ENCODE measurements around the gene PACSIN2. TPM values are rescaled to one million over a fixed set of nuclear protein-coding genes. Genes with fewer than 3 reads are reported as not detected.
"Not testable (repeated sequence)": the region's sequence is repeated elsewhere in the genome, so short reads cannot be mapped to it uniquely, and the experiment has no call there.

The PACSIN2 gene
- total RNA-seq, 1 experiment from 2014 or later, result 175 TPM

GRCh38 chr22:42959576-42960509 lies 55.1 kb downstream of the PACSIN2 start:
- in situ Hi-C loops (cut with HindIII; ENCODE audit: low pct_unique_long_range_greater_than_20kb, low sequenced_read_pairs), result no loop called here

GRCh38 chr22:42958937-42959336 lies 56.0 kb downstream of the PACSIN2 start:
- DNase-seq (ENCODE audit: low read depth), result no peak
- in situ Hi-C loops (cut with HindIII; ENCODE audit: low pct_unique_long_range_greater_than_20kb, low sequenced_read_pairs), result no loop called here

More at GRCh38 chr22:42959576-42960509, 55.1 kb downstream of the PACSIN2 start:
- DNase-seq (ENCODE audit: low read depth), result peak; percentile 80

- in situ Hi-C loops (cut with HindIII; ENCODE audit: low pct_unique_long_range_greater_than_20kb, low sequenced_read_pairs), result no loop called here
- DNase-seq (ENCODE audit: low read depth), result no peak
These were observed 57.0 kb downstream of the PACSIN2 start for GRCh38 chr22:42957958-42958357.

- in situ Hi-C loops (cut with HindIII; ENCODE audit: low pct_unique_long_range_greater_than_20kb, low sequenced_read_pairs), result no loop called here
- no peak for DNase-seq (ENCODE audit: low read depth)
These were observed 57.4 kb downstream of the PACSIN2 start for GRCh38 chr22:42957544-42957943.

- no peak for DNase-seq (ENCODE audit: low read depth)
- in situ Hi-C loops (cut with HindIII; ENCODE audit: low pct_unique_long_range_greater_than_20kb, low sequenced_read_pairs), result no loop called here
These were observed 59.1 kb downstream of the PACSIN2 start for GRCh38 chr22:42955848-42956247.

GRCh38 chr22:42955087-42955635 lies 59.8 kb downstream of the PACSIN2 start:
- in situ Hi-C loops (cut with HindIII; ENCODE audit: low pct_unique_long_range_greater_than_20kb, low sequenced_read_pairs), result no loop called here
- no peak for DNase-seq (ENCODE audit: low read depth)

GRCh38 chr22:42953751-42954150 lies 61.2 kb downstream of the PACSIN2 start:
- in situ Hi-C loops (cut with HindIII; ENCODE audit: low pct_unique_long_range_greater_than_20kb, low sequenced_read_pairs); DNase-seq (ENCODE audit: low read depth): not testable (repeated sequence)

- no peak for DNase-seq (ENCODE audit: low read depth)
- in situ Hi-C loops (cut with HindIII; ENCODE audit: low pct_unique_long_range_greater_than_20kb, low sequenced_read_pairs), result no loop called here
These were observed 63.7 kb downstream of the PACSIN2 start for GRCh38 chr22:42951093-42951710.

GRCh38 chr22:42950281-42950680 lies 64.7 kb downstream of the PACSIN2 start:
- no peak for DNase-seq (ENCODE audit: low read depth)
- in situ Hi-C loops (cut with HindIII; ENCODE audit: low pct_unique_long_range_greater_than_20kb, low sequenced_read_pairs), result no loop called here

- in situ Hi-C loops (cut with HindIII; ENCODE audit: low pct_unique_long_range_greater_than_20kb, low sequenced_read_pairs), result no loop called here
- no peak for DNase-seq (ENCODE audit: low read depth)
These were observed 65.8 kb downstream of the PACSIN2 start for GRCh38 chr22:42949159-42949558.

GRCh38 chr22:42948294-42948693 lies 66.7 kb downstream of the PACSIN2 start:
- DNase-seq (ENCODE audit: low read depth), result no peak
- in situ Hi-C loops (cut with HindIII; ENCODE audit: low pct_unique_long_range_greater_than_20kb, low sequenced_read_pairs), result no loop called here

GRCh38 chr22:42947211-42947990 lies 67.5 kb downstream of the PACSIN2 start:
- peak; percentile 51 for DNase-seq (ENCODE audit: low read depth)
- in situ Hi-C loops (cut with HindIII; ENCODE audit: low pct_unique_long_range_greater_than_20kb, low sequenced_read_pairs), result no loop called here

- in situ Hi-C loops (cut with HindIII; ENCODE audit: low pct_unique_long_range_greater_than_20kb, low sequenced_read_pairs), result no loop called here
- DNase-seq (ENCODE audit: low read depth), result no peak
These were observed 68.3 kb downstream of the PACSIN2 start for GRCh38 chr22:42946546-42947198.

- in situ Hi-C loops (cut with HindIII; ENCODE audit: low pct_unique_long_range_greater_than_20kb, low sequenced_read_pairs), result no loop called here
- DNase-seq (ENCODE audit: low read depth), result no peak
These were observed 69.2 kb downstream of the PACSIN2 start for GRCh38 chr22:42945736-42946135.

GRCh38 chr22:42945027-42945426 lies 69.9 kb downstream of the PACSIN2 start:
- DNase-seq (ENCODE audit: low read depth), result no peak
- in situ Hi-C loops (cut with HindIII; ENCODE audit: low pct_unique_long_range_greater_than_20kb, low sequenced_read_pairs), result no loop called here

GRCh38 chr22:42944409-42944808 lies 70.5 kb downstream of the PACSIN2 start:
- no peak for DNase-seq (ENCODE audit: low read depth)
- in situ Hi-C loops (cut with HindIII; ENCODE audit: low pct_unique_long_range_greater_than_20kb, low sequenced_read_pairs), result no loop called here

- no peak for DNase-seq (ENCODE audit: low read depth)
- in situ Hi-C loops (cut with HindIII; ENCODE audit: low pct_unique_long_range_greater_than_20kb, low sequenced_read_pairs), result no loop called here
These were observed 71.0 kb downstream of the PACSIN2 start for GRCh38 chr22:42943981-42944380.

GRCh38 chr22:42942351-42942750 lies 72.6 kb downstream of the PACSIN2 start:
- no peak for DNase-seq (ENCODE audit: low read depth)
- in situ Hi-C loops (cut with HindIII; ENCODE audit: low pct_unique_long_range_greater_than_20kb, low sequenced_read_pairs), result no loop called here

Measured in Caki2 (cell line).